GM23338 (cell line): ENCODE data around the gene ARHGAP19. TPM values are rescaled to one million over a fixed set of nuclear protein-coding genes. Genes with fewer than 3 reads are reported as not detected.

Experiments
- ATAC-seq: fragments of 200-7000 bp; cut with Tn5 transposase; 3 replicates; pipeline ENCODE4 v1.9.1; 2020
- DNase-seq: peaks from one replicate; pipeline ENCODE4 v3.0.0-alpha.2; 2015; ENCODE audit warnings: low spot score
- H2AFZ ChIP-seq: fragments of 200-600 bp; sonication (generic); 2 replicates; pipeline ENCODE4 v1.8.0; 2016; ENCODE audit warnings: antibody characterized with exemption, mild to moderate bottlenecking, moderate library complexity
- H3F3A ChIP-seq: fragments of 200-600 bp; sonication (generic); replicated peaks from 2 replicates; pipeline ENCODE4 v1.8.0; 2017; ENCODE audit warnings: antibody characterized with exemption, mixed run types, low read depth
- H3K27ac ChIP-seq: fragments of 200-600 bp; sonication (generic); 2 replicates; pipeline ENCODE4 v1.6.1; 2016; ENCODE audit warnings: low read depth
- H3K27me3 ChIP-seq: fragments of 200-600 bp; sonication (generic); 2 replicates; pipeline ENCODE4 v1.8.0; 2016; ENCODE audit warnings: mild to moderate bottlenecking, mixed run types, moderate library complexity; ENCODE audit not compliant: insufficient read depth
- H3K36me3 ChIP-seq: fragments of 200-600 bp; sonication (generic); 2 replicates; pipeline ENCODE4 v1.8.0; 2016; ENCODE audit warnings: mild to moderate bottlenecking; ENCODE audit not compliant: insufficient read depth
- H3K4me1 ChIP-seq: fragments of 200-600 bp; sonication (generic); 2 replicates; pipeline ENCODE4 v1.8.0; 2016; ENCODE audit warnings: mild to moderate bottlenecking, moderate library complexity; ENCODE audit not compliant: insufficient read depth
- H3K4me2 ChIP-seq: fragments of 200-600 bp; sonication (generic); 2 replicates; pipeline ENCODE4 v1.7.1; 2017; ENCODE audit warnings: mixed run types
- H3K4me3 ChIP-seq: fragments of 200-600 bp; sonication (generic); 2 replicates; pipeline ENCODE4 v1.6.1; 2016; ENCODE audit warnings: mixed run types
- H3K79me2 ChIP-seq: fragments of 200-600 bp; sonication (generic); replicated peaks from 2 replicates; pipeline ENCODE4 v1.8.0; 2017; ENCODE audit warnings: mild to moderate bottlenecking; ENCODE audit not compliant: insufficient read depth
- H3K9me2 ChIP-seq: fragments of 200-600 bp; sonication (generic); 2 replicates; pipeline ENCODE4 v1.8.0; 2017; ENCODE audit not compliant: insufficient read depth
- H4K20me1 ChIP-seq: fragments of 200-600 bp; sonication (generic); replicated peaks from 2 replicates; pipeline ENCODE4 v1.8.0; 2017; ENCODE audit warnings: mild to moderate bottlenecking; ENCODE audit not compliant: insufficient read depth
- H3K27ac Mint-ChIP-seq: 2 replicates; pipeline ENCODE4 v1.8.0; 2020; ENCODE audit warnings: inconsistent platforms, mild to moderate bottlenecking, moderate library complexity, mixed read lengths
- H3K27me3 Mint-ChIP-seq: 3 replicates; pipeline ENCODE4 v1.8.0; 2022; ENCODE audit warnings: low read depth, mild to moderate bottlenecking, moderate library complexity, mixed read lengths, inconsistent platforms; ENCODE audit not compliant: insufficient read depth, poor library complexity
- H3K36me3 Mint-ChIP-seq: 3 replicates; pipeline ENCODE4 v1.8.0; 2021; ENCODE audit warnings: low read depth, mild to moderate bottlenecking, inconsistent platforms, moderate library complexity, mixed read lengths
- H3K4me1 Mint-ChIP-seq: 3 replicates; pipeline ENCODE4 v1.8.0; 2020; ENCODE audit warnings: mild to moderate bottlenecking, inconsistent platforms, mixed read lengths
- H3K4me3 Mint-ChIP-seq: 3 replicates; pipeline ENCODE4 v1.8.0; 2021; ENCODE audit warnings: moderate library complexity, mild to moderate bottlenecking, inconsistent platforms, mixed read lengths
- H3K9me3 Mint-ChIP-seq: 3 replicates; pipeline ENCODE4 v1.8.0; 2020; ENCODE audit warnings: moderate library complexity, mild to moderate bottlenecking, inconsistent platforms, mixed read lengths
- CREB1 ChIP-seq: fragments of 250-450 bp; sonication (Bioruptor Pico); IDR thresholded peaks from 2 replicates; pipeline ENCODE4 v1.5.0; 2020; ENCODE audit warnings: low read depth, mild to moderate bottlenecking, moderate library complexity
- CTCF ChIP-seq, 2 experiments: fragments of 200-600 bp in 1 of 2; sonication (generic) in 1 of 2; conservative IDR thresholded peaks; 2 replicates each; pipeline versions ENCODE4 v1.5.1 to v1.6.1; 2016 to 2017; ENCODE audit warnings: antibody characterized with exemption in 2 of 2, low read depth in 2 of 2, mild to moderate bottlenecking in 2 of 2, moderate library complexity in 1 of 2
- EZH2 ChIP-seq: fragments of 200-600 bp; sonication (generic); IDR thresholded peaks from one replicate; pipeline ENCODE4 v1.8.0; 2017; ENCODE audit warnings: antibody characterized with exemption, mild to moderate bottlenecking, low read depth; ENCODE audit not compliant: unreplicated experiment
- EZH2phosphoT487 ChIP-seq: fragments of 200-600 bp; sonication (generic); IDR thresholded peaks from one replicate; pipeline ENCODE4 v1.8.1; 2018; ENCODE audit warnings: antibody characterized with exemption; ENCODE audit not compliant: unreplicated experiment
- JUNB ChIP-seq: IDR thresholded peaks from one replicate; pipeline ENCODE4 v1.6.1; 2016; ENCODE audit warnings: antibody characterized with exemption; ENCODE audit not compliant: unreplicated experiment
- NANOG ChIP-seq: IDR thresholded peaks from 2 replicates; pipeline ENCODE4 v1.6.1; 2016; ENCODE audit warnings: antibody characterized with exemption, borderline replicate concordance
- ZNF114 ChIP-seq: fragments of 250-450 bp; sonication (Bioruptor Pico); IDR thresholded peaks from 2 replicates; pipeline ENCODE4 v1.5.0; 2020; ENCODE audit warnings: mild to moderate bottlenecking, moderate library complexity
- ZNF331 ChIP-seq: fragments of 250-450 bp; sonication (Bioruptor Pico); IDR thresholded peaks from 2 replicates; pipeline ENCODE4 v1.5.0; 2020; ENCODE audit warnings: low read depth, mild to moderate bottlenecking, moderate library complexity
- polyA plus RNA-seq: library from polyadenylated mRNA; unstranded; fragments of >200 nt; fragmentation: Nextera tagmentation; extraction: Ambion mirVana; gene quantifications from 2 replicates; pipeline ENCODE4 v1.2.1, GENCODE V29; 2016
- total RNA-seq: library from RNA; depleted of rRNA; stranded (reverse); fragments of >200 nt; shearing (Covaris generic); gene quantifications from 2 replicates; pipeline ENCODE4 v1.2.3, GENCODE V29; 2014
- TF ChIP-seq, protein P1 (sequence below): IDR thresholded peaks from one replicate; pipeline ENCODE4 v1.6.1; 2018; ENCODE audit warnings: antibody characterized with exemption; ENCODE audit not compliant: unreplicated experiment
- TF ChIP-seq, protein P2 (sequence below): IDR thresholded peaks from 2 replicates; pipeline ENCODE4 v1.6.1; 2016; ENCODE audit warnings: antibody characterized with exemption

The ARHGAP19 gene
- total and polyA plus RNA-seq, 2 experiments from 2014 or later = 11.5 to 38.8 TPM

GRCh38 chr10:97336006-97336405 is 43.6 kb upstream of the ARHGAP19 start:
- Histone ChIP-seq H3K27me3 (no peaks in the 10 kb centered on the region), H3K9me2 (no peaks in the 10 kb centered on the region), H3F3A (peaks cover 19% of the 10 kb centered on the region), H3K27ac (peak overlapping the region; percentile 98), H3K79me2 (peaks cover 29% of the 10 kb centered on the region), H3K36me3 (no peaks in the 10 kb centered on the region), H4K20me1 (peaks cover 14% of the 10 kb centered on the region), H2AFZ (no peak overlapping the region), H3K4me3 (peak overlapping the region; percentile 43), H3K4me1 (peaks cover 47% of the 10 kb centered on the region), H3K4me2 (peak overlapping the region; percentile 66)
- peaks cover 23% of the 10 kb centered on the region for H3K27me3 Mint-ChIP-seq
- H3K36me3 Mint-ChIP-seq = peaks cover 20% of the 10 kb centered on the region
- H3K4me3 Mint-ChIP-seq = peak overlapping the region; percentile 62
- DNase-seq = no peak
- H3K9me3 Mint-ChIP-seq = no peaks in the 10 kb centered on the region
- H3K4me1 Mint-ChIP-seq = peaks cover 48% of the 10 kb centered on the region
- no peak for ATAC-seq
- no peak overlapping the region for H3K27ac Mint-ChIP-seq
- no peak for TF ChIP-seq JUNB
- no peak for TF ChIP-seq ZNF331 (CRISPR knock-in tag)
- TF ChIP-seq, protein P1, sequence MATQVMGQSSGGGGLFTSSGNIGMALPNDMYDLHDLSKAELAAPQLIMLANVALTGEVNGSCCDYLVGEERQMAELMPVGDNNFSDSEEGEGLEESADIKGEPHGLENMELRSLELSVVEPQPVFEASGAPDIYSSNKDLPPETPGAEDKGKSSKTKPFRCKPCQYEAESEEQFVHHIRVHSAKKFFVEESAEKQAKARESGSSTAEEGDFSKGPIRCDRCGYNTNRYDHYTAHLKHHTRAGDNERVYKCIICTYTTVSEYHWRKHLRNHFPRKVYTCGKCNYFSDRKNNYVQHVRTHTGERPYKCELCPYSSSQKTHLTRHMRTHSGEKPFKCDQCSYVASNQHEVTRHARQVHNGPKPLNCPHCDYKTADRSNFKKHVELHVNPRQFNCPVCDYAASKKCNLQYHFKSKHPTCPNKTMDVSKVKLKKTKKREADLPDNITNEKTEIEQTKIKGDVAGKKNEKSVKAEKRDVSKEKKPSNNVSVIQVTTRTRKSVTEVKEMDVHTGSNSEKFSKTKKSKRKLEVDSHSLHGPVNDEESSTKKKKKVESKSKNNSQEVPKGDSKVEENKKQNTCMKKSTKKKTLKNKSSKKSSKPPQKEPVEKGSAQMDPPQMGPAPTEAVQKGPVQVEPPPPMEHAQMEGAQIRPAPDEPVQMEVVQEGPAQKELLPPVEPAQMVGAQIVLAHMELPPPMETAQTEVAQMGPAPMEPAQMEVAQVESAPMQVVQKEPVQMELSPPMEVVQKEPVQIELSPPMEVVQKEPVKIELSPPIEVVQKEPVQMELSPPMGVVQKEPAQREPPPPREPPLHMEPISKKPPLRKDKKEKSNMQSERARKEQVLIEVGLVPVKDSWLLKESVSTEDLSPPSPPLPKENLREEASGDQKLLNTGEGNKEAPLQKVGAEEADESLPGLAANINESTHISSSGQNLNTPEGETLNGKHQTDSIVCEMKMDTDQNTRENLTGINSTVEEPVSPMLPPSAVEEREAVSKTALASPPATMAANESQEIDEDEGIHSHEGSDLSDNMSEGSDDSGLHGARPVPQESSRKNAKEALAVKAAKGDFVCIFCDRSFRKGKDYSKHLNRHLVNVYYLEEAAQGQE = no peak
- TF ChIP-seq ZNF114 (CRISPR knock-in tag) = no peak
- TF ChIP-seq, protein P2, sequence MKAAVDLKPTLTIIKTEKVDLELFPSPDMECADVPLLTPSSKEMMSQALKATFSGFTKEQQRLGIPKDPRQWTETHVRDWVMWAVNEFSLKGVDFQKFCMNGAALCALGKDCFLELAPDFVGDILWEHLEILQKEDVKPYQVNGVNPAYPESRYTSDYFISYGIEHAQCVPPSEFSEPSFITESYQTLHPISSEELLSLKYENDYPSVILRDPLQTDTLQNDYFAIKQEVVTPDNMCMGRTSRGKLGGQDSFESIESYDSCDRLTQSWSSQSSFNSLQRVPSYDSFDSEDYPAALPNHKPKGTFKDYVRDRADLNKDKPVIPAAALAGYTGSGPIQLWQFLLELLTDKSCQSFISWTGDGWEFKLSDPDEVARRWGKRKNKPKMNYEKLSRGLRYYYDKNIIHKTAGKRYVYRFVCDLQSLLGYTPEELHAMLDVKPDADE = no peak
- no peak for TF ChIP-seq EZH2

GRCh38 chr10:97335188-97335619 is 42.8 kb upstream of the ARHGAP19 start:
- H3K4me1 Mint-ChIP-seq = peaks cover 48% of the 10 kb centered on the region
- Histone ChIP-seq H3K27me3 (no peaks in the 10 kb centered on the region), H3F3A (peaks cover 19% of the 10 kb centered on the region), H3K4me3 (peak overlapping the region; percentile 82), H2AFZ (no peak overlapping the region), H3K4me1 (peaks cover 53% of the 10 kb centered on the region), H3K4me2 (peak overlapping the region; percentile 77), H3K9me2 (no peaks in the 10 kb centered on the region), H3K27ac (peak overlapping the region; percentile 98), H3K79me2 (peaks cover 37% of the 10 kb centered on the region), H3K36me3 (no peaks in the 10 kb centered on the region), H4K20me1 (peaks cover 20% of the 10 kb centered on the region)
- DNase-seq (peak; percentile 71), ATAC-seq (peak; percentile 1; the same call in 1 of the 3 replicates)
- H3K27me3 Mint-ChIP-seq = peaks cover 23% of the 10 kb centered on the region
- no peaks in the 10 kb centered on the region for H3K9me3 Mint-ChIP-seq
- no peak overlapping the region for H3K27ac Mint-ChIP-seq
- H3K36me3 Mint-ChIP-seq = peaks cover 26% of the 10 kb centered on the region
- peak overlapping the region; percentile 63 for H3K4me3 Mint-ChIP-seq
- no peak for TF ChIP-seq JUNB
- TF ChIP-seq EZH2phosphoT487 = no peak
- no peak for TF ChIP-seq NANOG
- no peak for TF ChIP-seq EZH2
- TF ChIP-seq CTCF (conservative IDR thresholded peaks at IDR 0.05; ENCODE audit: low read depth in 2 of 2) = no peak
- TF ChIP-seq ZNF114 (CRISPR knock-in tag) = no peak
- TF ChIP-seq ZNF331 (CRISPR knock-in tag) = no peak
- TF ChIP-seq CREB1 (CRISPR knock-in tag) = no peak
